GM19193 (cell line): ENCODE measurements around the gene KLF15.

ENCODE experiments used
- POLR2A ChIP-seq: IDR thresholded peaks from 4 replicates; pipeline ENCODE4 v1.6.1; 2011; ENCODE audit not compliant: insufficient read depth, insufficient read length; ENCODE audit errors: extremely low read depth

Gene KLF15

DNA sequence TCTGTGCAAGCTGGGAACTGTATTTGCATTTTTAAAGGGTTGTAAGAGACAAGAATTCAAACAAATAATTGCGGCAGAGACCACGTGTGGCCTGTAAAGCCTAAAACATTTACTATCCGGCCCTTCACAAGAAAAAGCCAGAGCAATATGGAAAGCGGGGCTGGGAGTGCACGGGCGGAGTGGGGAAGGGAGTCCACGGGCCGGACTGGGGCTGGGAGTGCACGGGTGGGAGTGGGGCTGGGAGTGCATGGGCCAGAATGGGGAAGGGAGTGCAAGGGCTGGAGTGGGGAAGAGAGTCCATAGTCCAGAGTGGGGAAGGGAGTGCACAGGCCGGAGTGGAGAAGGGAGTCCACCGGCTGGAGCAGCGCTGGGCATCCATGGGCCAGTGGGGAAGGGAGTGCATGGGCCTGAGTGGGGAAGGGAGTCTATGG lies 41.2 kb downstream of the KLF15 start:
- no peak for TF ChIP-seq POLR2A

DNA sequence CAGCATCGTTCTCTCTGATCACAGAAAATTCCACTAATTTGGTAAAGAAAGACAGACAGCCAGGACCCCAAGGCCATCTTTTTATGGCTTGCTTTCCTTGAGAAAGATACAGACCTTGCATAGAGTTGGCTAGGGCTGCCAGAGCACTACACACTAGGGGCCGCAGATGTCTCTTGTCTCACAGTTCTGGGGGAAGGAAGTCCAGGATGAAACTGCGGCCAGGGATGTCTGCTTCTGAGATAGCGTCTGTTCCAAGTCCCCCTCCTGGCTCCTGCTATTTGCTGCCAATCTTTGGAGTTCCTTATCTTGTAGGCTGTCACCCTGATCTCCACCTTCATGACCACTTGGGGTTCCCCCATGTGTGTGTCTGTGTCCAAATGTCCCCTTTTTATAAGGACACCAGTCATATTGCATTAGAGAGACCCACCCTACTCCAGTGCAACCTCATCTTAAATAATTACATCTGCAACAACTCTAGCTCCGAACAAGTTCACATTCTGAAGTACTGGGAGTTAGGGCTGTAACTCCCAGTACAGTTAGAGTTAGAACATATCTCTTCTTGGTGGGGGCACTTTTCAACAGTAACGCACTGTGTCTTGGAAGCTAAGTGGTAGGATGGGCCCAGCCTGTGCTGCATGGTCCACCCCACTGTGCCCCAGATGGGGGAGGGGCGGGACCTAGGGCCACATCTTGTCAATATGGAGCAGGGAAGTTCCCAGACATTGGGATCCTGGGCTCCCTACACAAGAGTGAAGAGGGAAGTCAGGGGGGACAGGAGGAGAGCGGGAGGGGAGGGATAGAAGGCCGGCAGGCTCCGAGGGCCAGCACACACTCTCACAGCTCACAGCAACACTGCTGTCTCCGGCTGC lies 42.2 kb downstream of the KLF15 start:
- no peak for TF ChIP-seq POLR2A

DNA sequence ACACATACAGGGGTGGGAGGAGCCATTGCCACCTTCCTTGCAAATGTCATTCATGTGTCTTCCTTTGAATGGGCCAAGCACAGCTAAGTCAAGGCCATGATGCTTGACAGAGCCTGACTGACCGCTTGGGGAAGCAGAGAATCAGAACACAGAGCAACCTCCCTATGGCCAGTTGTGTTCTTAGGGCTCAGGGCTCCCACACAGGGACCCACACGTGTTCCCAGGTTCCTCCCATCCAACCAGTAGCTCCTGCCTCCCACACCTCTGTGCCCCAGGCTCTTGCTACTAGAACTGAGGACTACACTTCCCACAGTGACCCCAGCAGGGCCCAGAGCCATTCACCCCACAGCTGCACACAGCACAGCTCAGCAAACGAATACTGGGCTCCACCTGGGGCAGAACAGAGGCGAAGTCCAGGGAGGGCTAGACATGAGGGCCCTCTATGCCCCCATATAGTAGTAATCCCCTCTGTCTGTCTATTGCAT lies 42.9 kb downstream of the KLF15 start:
- TF ChIP-seq POLR2A = no peak

DNA sequence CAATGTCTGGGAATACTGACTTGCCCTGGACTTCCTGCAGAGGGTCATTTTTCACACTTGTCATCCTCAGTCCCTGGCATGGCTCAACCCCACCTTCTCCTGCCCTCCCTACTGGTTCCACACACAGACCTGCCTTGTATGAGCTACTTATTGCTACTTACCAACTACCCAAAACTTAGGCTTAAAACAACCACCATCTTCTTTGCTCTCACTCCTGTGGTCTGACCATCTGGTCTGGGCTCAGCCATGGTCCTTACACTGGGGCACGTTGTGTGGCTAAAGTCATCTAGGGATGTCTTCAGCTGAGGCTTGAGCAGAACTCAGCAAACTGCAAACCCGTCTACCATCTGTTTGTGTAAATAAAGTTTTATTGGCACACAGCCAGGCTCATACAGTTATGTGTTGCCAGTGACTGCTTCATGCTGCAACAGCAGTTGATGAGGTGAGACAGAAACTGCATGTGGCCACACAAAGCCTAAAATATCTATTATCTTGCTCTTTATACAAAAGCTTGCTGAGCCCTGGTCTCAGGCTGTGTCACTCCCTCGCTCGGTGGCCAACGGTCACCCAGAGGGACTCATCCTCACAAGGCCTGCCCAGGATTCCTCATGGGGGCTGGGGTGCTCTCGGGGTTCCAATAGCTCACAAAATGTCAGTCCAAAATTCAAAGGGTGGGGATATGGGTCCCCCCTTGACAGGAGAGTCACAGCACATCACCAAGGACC lies 43.5 kb downstream of the KLF15 start:
- TF ChIP-seq POLR2A = no peak

DNA sequence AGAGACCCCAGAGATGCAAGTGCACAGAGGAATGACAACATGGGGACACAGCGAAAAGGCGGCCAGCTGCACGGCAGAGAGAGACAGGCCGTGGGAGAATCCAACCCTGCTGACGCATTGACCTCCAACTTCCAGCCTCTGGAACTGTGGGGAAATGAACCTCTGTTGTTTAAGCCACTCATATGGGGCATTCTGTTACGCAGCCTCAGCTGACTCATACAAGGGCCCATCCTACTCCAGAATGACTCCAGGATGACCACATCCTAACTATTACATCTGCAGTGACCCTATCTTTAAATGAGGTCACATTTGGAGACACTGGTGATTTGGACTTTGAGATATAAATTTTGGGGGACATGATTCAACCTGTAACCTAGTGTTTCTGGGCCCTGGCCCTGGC lies 44.0 kb downstream of the KLF15 start:
- no peak for TF ChIP-seq POLR2A

DNA sequence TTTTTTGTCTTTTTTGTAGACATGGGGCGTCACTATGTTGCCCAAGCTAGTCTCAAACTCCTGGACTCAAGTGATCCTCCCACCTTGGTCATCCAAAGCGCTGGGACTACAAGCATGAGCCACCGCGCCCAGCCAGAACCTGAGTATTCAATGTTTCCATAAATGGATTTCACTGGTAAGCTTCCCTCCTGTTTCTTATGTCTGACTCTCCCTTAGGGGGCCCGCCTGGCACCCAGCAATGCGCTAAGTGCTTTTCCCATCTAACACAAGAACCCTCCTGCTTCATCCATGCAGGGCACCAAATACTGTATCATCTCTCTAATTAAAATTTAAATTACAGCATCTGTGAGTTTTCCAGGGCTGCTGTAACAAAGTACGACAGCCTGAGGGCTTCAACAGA lies 44.9 kb downstream of the KLF15 start:
- no peak for TF ChIP-seq POLR2A

DNA sequence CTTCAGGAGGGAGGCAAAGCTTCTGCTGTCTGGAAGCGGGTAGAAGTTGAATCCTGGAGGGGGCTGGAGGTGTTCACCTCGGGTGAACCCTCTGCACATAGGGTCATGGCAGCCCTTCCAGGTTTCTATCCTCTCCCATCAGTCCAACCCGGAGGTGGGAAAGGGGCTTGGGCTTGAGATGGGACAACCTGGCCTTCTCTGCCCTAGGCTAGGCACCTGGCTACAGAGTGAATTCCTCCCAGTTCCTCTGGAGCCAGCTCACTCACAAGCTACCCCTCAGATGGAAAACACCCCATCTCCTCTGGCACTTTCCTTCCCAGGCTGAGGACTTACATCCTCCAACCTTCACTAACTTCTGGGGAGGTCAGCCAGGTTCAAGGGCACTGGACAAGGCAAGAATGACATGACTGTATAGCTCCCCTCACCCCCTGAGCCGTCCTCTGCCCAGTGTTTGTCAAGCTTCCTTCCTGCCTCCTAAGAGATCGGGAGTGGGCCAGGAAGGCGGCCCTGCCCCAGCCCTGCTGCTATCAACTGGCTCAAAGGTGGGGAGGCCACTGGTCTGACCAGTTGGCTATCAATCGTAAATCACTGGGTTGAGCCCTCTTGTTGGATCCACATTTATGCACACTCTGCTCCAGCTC lies 45.8 kb downstream of the KLF15 start:
- no peak for TF ChIP-seq POLR2A

DNA sequence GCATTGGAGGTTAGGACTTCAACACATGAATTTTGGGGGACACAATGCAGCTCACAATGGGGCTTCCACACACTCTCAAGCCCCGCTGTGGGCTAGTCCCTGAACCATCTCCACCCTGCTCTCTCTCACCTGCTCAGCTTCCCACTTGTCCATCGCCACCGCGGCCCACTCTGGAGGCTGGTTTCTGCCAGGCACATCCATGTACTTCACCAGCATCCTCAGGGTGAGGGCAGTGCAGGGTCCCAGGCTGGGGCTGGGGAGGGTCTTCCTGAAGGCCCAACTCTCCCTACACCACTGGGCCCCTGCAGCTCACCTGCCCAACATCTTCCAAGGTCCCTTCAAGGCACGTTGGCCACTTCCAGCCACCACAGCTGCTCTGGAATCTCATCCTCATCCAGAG lies 46.4 kb downstream of the KLF15 start:
- no peak for TF ChIP-seq POLR2A

DNA sequence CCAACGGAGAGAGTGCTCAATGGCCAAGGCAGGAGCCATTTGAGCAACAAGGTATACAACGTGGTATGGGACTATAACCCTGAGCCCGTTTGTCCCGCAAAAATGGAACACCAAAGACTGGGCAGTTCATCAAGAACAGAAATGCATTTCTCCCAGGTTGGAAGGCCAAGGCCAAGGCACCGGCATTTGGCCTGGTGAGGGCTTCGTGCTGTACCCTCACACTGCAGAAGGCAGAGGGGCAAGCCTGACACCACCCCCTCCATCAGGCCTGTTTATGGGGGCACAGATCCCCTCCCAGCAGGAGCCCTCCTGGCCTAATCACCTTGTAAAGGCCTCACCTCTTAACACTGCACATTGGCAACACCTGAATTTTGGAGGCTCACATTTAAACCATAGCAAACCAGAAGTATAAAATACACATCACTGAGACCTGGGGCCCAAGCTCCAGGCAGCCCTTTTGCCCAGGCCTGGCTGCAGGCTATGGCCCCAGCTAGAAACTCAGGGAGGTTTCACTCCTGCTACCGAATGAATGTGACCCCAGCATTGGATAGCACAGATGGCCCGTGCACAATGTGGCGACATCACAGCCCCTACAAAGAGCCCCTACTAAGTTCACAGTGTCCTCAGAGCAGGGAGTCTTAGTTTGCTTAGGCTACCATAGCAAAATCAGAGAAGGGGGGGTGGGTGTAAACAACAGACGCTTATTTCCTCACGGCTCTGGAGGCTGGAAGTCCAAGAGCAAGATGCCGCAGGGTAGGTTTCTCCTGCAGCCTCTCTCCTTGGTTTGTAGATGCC lies 47.1 kb downstream of the KLF15 start:
- TF ChIP-seq POLR2A = no peak

DNA sequence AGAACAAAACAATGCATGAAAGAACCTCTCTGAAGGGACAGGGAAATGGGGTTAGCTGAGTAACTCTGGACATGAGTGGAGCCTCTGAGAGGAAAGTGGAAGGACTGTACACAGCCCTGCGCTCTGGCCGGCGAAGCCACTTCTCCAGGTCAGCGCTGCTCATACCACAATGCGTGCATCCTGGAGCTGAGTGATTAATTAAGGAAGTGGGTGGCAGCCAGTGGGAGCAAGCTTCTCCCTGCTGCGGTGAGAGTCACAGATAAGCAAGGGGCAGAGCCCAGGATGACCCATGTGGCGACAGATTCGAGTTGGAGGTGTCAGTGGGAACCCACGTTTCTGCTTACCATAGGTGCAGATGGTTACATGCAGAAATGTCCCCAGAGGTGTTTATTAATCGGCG lies 48.0 kb downstream of the KLF15 start:
- no peak for TF ChIP-seq POLR2A

DNA sequence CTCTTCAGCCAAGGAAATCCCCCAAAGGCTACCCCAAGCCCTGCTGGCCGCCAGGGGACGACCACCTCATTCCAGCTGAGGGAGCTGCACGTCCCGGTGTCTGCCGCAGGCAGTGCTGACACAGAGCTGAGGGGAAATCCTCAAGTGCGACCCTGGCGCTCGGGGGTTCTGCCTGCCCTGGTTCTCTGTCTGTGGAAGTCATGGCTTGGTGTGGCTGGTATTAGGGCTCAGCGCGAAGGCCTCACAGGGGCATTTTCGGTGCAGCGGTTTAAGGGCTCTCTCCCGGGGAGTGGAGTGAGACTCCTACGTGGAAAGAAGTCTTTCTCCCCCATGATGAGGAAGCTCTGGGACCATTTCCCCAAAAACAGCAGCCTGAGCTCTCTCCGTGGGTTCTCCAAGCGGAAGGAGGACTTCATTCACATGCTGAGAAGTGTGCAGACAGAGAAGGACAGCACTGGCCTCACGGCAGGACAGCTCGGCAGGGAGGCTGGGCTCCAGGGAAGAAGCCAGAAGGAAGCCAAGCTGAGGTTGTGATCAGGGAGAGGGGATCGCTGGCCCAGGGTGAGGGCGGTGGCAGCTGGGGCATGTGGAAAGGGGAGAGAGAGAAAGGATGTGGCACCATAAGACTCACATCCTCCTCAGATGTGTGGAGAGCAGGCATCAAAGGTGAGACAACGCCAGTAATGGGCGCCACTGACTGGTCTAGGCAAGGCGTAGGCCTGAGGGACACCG lies 48.6 kb downstream of the KLF15 start:
- TF ChIP-seq POLR2A = no peak

DNA sequence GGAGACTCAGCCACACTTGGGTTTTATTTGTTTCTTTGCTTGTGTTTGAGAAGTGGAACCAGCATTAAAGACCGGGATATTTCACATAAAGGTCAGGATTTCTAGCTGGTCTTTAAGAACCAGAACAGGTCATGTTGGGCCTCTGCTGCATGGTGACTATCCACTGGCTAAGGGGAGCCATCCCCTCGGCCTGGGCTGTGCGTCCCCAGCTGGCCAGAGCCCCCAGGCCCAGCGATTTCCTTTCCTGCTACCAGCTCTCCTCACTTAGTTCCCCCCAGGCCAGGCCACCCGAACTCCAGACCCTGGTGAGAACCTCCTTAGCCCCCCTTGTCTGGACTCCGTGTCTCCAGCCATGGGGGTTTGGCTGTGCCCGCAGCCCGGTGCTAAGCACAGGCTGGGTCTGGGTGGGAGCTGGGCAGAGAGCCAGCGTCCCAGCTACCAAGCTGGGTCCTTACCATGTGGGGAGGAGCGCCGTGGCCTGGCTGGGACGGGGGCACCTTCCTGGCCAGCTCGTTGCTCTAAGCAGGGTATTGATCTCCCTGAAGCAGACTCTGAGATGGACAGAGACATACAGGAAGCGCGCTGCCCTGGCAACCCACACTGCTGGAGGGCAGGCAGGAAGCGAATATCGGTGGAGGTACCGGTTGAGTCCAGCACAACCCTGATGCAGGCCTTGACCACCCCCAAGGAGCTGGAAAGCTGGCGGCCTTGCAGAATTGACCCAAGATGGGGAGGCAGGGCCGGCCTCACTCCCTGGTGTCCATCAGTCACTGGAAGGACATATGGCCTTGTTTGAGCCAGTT lies 49.4 kb downstream of the KLF15 start:
- TF ChIP-seq POLR2A = no peak

DNA sequence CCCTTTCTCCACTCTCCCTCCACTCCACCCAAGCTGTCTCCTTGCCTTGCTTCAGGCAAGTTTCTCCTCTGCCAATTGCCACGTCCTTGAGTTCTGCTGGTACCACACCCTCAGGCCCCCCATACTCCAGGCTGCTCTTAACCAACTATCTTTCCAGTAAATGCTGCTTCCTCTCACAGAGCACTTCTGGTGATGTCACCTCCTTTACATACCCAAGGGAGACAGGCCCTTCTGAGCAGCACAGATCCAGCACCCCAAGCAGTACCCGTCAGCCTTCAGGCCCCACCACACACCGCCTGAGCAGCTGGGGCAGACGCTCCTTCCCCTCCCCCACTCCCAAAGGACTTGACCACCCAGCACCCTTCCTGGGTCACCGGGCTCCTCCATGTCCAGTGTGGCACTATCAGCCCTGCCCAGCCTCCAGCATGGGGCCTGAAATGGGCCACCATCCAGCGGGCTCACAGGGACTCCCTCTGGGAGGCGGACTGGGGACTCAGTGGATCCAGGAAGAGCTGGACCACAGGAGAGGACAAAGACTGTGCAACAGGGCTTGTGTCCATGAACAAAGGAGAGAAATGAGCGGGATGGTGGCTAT lies 50.2 kb downstream of the KLF15 start:
- no peak for TF ChIP-seq POLR2A
